Measurements from ENCODE around the gene ROPN1L.

Gene ROPN1L

DNA sequence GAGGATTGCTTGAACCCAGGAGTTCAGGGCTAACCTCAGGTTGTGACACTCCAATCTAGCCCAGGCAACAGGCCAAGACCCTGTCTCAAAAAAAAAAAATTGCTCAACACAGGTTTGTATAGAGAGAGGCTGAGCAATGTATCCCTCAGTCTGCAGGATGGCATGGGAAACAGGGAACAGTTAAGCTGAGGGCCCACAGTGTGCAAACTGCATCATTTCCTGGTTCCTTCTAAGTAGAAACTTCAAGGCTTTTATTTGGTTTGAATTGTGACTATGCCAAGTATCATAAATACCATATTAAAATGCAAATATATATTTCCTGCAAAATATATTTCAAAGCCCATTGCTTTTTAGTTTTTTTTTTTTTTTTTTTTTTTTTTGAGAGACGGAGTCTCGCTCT is 13.7 kb upstream of the ROPN1L start:
- DNase-seq (ENCODE audit: low read depth in 1 of 2, low spot score in 1 of 2), result no peak

DNA sequence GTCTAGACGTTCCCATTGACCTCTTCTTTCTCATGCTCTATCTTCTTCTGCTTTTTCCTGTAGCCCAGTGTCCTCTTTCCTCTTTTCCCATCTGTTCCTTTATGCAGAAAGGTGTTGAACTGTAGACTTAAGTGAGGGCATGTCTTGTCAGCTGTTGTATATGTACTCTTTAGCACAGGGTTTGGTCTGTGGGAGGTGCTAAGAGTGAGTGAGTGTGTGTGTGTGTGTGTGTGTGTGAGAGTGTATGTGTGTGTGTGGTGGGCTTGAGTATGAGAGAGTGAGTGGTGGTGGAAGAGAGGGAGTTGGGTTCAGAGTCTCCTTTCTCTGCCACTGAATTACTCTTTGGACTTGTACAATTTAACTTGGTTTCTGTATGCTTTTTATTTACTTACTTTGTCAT is 10.3 kb upstream of the ROPN1L start:
- no peak for DNase-seq (ENCODE audit: low read depth in 1 of 2, low spot score in 1 of 2)

DNA sequence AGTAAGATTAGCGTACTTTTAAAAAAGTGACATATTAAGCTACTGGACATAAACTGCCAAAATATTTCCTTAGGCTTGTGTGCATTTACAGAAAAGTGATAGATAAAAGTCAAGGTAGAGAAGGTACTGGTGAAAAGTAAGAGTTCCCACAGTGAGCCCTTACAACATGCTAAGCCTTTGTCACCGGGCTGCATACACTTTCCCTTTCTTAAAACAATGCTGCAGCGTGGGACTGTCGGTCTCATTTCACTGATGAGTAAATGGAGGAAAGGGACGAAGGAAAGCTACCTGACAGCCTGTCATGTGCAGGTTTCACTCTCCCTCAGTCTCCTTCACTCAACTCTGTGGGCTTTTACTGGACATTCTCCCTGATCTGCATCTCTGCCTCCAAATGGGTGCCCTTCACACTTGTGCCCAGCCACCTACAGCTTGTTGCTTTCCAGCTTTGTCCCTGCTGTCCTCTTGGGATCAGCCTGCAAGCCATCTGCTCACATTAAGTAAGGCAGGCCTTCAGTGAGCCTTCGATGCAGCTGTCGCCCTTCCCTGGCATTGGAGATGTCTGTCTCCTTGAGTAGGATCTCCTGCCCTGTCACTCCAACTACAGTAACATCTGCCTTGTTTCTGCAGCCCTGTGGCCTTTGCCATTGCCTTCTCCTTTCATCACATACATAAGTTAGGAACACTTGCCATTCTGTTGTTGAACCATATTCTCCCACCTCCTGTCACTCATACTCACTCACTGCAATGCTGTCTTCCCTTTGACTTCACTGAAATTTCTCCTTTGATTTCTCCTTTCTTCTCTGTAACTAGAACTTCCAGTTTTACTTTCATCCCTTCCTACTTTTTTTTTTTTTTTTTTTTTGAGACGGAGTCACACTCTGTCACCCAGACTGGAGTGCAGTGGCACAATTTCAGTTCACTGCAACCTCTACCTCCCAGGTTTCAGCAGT is 9.3 kb upstream of the ROPN1L start:
- DNase-seq (ENCODE audit: low read depth in 1 of 2, low spot score in 1 of 2), result no peak

GRCh38 chr5:10434392-10434791 is 7.3 kb upstream of the ROPN1L start:
- DNase-seq (ENCODE audit: low read depth in 1 of 2, low spot score in 1 of 2), result no peak

DNA sequence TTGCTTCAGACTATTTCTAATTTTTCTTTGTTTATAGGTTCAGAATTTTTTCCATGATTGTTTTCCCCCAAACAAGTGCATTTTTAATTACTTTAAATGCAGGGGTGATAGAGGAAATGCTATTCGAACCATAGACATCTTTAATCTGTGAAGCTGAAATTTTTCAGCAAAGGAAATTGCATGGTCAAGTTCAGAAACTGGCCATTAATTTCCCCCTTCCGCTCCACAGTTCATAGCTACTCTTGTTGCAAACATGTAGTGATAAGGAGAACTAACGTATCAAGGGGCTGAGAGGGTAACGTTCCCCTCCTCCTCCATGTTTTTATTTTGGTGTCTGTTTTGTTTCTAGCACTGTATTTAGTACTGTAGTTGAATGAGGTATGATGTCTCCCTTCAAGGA is 3.4 kb upstream of the ROPN1L start:
- DNase-seq (ENCODE audit: low read depth in 1 of 2, low spot score in 1 of 2), result no peak

DNA sequence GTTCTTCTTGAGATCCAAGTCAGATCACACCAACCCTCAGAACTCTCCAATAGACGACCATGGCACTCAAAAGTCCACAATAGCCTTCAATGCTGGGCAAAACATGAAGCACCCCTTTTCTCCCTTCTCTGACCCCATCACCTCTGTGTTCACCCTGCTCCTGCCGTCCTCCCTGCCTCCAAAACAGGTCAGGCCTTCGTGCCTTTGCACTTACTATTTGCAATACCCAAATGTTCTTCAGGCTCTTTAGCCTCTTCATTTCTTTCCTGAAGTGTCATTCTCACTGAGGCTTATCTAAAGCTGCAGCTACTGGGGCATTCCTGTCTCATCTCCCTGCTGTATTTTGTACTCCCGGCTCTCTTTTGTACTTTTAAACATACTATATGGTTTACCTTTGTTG is 2.0 kb upstream of the ROPN1L start:
- no peak for DNase-seq (ENCODE audit: low read depth in 1 of 2, low spot score in 1 of 2)

DNA sequence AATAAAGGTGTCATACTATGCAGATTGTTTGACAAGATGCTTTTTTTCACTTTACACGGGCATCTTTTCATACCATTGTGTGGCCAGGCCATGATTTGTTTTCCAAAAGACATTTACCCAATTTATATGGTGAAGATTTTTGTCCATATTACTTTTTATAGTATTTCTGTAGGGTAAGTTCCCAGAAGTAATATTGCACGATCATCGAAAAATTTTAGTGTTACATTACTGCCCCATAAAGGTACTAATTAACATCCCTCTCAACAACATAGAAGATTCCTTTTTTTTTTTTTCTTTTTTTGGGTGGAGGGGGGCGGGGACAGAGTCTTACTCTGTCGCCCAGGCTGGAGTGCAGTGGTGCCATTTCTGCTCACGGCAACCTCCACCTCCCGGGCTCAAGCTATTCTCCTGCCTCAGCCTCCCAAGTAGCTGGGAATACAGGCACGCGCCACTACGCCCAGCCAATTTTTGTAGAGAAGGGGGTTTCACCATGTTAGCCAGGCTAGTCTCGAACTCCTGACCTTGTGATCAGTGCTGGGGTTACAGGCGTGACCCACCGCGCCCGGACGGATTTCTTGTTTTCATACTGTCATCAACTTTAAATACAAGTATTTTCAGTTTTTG is 1.2 kb upstream of the ROPN1L start:
- DNase-seq (ENCODE audit: low read depth in 1 of 2, low spot score in 1 of 2), result no peak

DNA sequence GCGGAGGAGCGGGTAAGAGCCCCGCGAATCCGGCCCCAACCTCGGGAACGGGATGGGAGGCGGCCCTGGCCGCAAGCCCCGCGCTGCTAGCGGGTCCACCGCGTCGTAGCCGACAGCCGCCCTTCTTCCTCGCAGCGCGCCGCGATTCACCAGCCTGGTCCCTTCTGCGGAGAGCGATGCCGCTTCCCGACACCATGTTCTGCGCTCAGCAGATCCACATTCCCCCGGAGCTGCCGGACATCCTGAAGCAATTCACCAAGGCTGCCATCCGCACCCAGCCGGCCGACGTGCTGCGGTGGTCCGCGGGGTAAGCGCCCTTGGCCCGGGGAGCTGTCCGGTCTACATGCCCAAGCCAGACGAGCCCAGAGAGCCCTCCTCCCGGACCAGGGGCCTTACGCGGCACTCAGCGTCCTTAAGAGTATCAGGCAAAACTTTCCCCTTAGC is 335 bp downstream of the ROPN1L start:
- DNase-seq (ENCODE audit: low read depth in 1 of 2, low spot score in 1 of 2), result no peak

DNA sequence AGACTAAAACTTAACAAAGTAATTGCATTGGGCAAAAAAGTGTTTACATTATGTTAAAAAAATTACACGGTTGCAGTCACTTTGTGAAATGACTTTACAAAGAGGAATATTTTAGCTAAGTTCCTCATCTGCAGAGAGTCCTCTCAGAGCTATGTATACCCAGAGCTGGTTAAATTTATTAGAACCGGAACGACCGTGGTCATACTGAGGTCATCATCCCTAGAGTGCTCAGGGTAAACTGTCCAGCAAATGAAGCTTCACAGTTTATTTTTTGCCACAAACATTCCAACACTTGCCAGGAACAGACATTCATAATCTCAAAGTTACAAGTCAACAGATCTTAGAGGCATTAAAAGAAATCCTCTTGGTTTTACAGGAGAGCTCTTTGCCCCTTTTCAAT is 897 bp downstream of the ROPN1L start:
- DNase-seq (ENCODE audit: low read depth in 1 of 2, low spot score in 1 of 2), result no peak

DNA sequence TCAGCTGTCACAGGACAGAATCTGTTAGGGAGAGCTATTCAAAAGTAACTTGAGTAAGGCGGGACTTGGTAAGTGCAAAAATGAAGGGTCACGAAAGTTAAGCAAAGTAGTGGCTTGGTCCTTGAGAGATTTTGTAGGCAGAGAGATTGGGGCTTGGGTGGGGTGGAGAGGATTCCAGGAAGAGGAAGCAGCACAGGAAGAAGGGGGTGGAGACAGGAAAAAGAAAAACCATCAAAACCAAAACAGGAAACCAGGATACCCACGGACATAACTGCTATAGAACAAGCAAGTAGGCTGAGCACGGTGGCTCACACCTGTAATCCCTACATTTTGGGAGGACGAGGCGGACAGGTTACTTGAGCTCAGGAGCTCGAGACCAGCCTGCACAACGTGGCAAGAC is 3.7 kb downstream of the ROPN1L start:
- DNase-seq (ENCODE audit: low read depth in 1 of 2, low spot score in 1 of 2), result no peak

DNA sequence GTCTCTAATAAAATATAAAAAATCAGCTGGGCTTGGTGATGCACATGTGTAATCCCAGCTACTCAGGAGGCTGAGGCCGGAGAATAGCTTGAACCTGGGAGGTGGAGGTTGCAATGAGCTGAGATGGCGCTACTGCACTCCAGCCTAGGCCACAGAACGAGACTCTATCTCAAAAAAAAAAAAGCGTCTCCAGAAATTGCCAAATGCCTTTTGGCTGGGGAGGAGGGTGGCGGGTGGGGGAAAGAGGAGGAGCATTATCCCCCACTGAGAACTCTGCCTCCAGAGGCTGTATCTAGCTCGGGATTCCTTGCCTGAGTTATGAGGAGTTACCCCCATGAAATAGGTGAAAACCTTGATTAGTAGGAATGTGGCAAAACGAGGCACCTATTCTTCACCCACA is 4.8 kb downstream of the ROPN1L start:
- DNase-seq (ENCODE audit: low read depth in 1 of 2, low spot score in 1 of 2), result no peak

- no peak for DNase-seq (ENCODE audit: low read depth in 1 of 2, low spot score in 1 of 2)
Observed at GRCh38 chr5:10447041-10447440, 5.4 kb downstream of the ROPN1L start.

- no peak for DNase-seq (ENCODE audit: low read depth in 1 of 2, low spot score in 1 of 2)
Observed at GRCh38 chr5:10448754-10449360, 7.2 kb downstream of the ROPN1L start.

GRCh38 chr5:10451137-10451824 is 9.6 kb downstream of the ROPN1L start:
- DNase-seq (ENCODE audit: low read depth in 1 of 2, low spot score in 1 of 2), result no peak

- DNase-seq (ENCODE audit: low read depth in 1 of 2, low spot score in 1 of 2), result peak in 1 of 2 donors; percentile 21
Observed at GRCh38 chr5:10452768-10453331, 11.2 kb downstream of the ROPN1L start.

DNA sequence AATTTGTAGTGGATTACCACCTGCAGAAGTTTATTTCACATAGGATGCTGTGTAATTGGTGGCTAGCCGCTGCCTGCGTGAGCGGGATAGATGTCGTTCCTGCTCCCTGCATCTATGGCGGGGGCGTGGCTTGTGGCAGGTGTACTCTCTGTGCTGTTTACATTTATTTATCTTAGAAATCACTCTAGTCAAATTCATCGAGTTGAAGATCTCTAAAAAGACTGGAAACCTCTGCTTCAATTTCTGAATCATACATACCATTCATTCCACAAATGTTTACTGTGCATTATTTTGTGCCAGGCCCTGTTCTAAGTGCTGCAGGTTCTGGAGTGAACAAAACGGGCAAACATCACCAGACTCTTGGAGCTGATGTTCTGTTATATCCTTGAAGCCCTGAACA is 11.9 kb downstream of the ROPN1L start:
- no peak for DNase-seq (ENCODE audit: low read depth in 1 of 2, low spot score in 1 of 2)

- no peak for DNase-seq (ENCODE audit: low read depth in 1 of 2, low spot score in 1 of 2)
Observed at GRCh38 chr5:10454591-10455276, 13.1 kb downstream of the ROPN1L start.

DNA sequence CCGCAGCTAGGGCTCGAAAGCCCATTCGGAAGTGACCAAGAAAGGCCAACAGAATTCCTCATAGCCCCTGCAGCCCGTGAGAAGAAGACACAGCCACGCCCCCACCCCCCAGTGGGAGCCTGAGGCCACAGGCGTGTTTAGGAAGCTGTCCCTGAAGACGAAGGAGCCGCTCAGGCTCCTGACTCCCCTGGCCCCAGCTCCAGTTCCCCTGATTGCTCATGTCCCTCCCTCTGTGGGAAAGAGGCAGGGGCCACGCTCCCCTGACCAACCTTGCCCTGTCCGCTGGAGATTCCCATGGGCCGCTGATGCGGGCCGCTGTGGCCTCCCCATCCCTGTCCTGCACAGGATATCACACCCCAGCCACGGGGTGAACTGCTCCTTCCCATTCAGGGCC is 13.6 kb downstream of the ROPN1L start:
- no peak for DNase-seq (ENCODE audit: low read depth in 1 of 2, low spot score in 1 of 2)

- DNase-seq (ENCODE audit: low read depth in 1 of 2, low spot score in 1 of 2), result no peak
Observed at GRCh38 chr5:10456583-10457420, 15.1 kb downstream of the ROPN1L start.

Measured in activated CD4-positive, alpha-beta T cell treated with anti-CD3 and anti-CD28 coated beads, Interleukin-2, amount 50 U/mL, for 24 hours (primary cell).